IPS-18c (cell line): Measurements from ENCODE around the gene TAGLN.
"Not testable (repeated sequence)": the region's sequence is repeated elsewhere in the genome, so short reads cannot be mapped to it uniquely, and the experiment has no call there.

Source experiments
- H3K4me3 ChIP-seq: 2 replicates; pipeline ENCODE4 v1.7.0; 2013; ENCODE audit warnings: low read depth, mild to moderate bottlenecking, low read length, moderate library complexity; ENCODE audit not compliant: insufficient read depth
- H3K9me3 ChIP-seq: one replicate; pipeline ENCODE4 v1.6.1; 2013; ENCODE audit warnings: mild to moderate bottlenecking, low read length, moderate library complexity; ENCODE audit not compliant: control insufficient read depth, insufficient read depth

Gene TAGLN

DNA sequence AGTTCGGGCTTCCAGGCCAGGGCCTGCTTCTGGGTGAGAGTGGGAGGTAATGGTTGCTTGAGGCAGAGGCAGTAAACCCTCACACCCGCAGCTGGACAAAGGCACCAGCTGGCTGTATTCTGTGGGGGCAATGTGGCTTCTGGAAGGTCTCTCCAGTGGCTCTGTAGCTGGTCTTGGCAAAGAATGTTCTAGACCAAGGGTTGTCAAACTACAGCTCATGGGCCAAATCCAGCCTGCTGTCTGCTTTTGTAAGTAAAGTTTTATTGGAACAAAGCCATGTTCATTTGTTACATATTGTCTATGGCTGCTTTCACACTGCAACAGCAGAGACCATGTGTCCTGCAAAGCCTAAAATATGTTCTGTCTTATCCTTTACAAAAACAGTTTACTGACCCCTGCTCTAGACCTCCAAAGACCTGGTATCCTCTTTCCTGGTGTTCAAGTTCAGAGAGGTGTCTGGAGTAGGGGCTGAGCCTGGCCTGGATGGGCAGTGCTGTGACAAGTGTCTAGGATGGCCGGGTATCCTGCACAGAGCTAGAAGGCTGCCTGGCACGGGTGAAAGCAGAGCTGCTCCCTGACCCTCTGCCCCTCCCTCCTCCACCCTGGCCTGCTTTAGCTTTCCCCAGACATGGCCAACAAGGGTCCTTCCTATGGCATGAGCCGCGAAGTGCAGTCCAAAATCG, 3.4 kb downstream of the TAGLN start:
- Histone ChIP-seq H3K4me3 (no peak overlapping the region), H3K9me3 (no peaks in the 10 kb centered on the region)

DNA sequence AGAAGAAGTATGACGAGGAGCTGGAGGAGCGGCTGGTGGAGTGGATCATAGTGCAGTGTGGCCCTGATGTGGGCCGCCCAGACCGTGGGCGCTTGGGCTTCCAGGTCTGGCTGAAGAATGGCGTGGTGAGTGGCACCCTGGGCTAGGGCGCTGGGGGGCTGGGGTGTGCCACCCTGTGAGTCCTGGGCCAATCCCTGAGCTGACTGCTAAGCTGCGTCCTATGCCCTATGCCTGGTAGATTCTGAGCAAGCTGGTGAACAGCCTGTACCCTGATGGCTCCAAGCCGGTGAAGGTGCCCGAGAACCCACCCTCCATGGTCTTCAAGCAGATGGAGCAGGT, 3.9 kb downstream of the TAGLN start:
- no peaks in the 10 kb centered on the region for H3K9me3 ChIP-seq
- no peak overlapping the region for H3K4me3 ChIP-seq

DNA sequence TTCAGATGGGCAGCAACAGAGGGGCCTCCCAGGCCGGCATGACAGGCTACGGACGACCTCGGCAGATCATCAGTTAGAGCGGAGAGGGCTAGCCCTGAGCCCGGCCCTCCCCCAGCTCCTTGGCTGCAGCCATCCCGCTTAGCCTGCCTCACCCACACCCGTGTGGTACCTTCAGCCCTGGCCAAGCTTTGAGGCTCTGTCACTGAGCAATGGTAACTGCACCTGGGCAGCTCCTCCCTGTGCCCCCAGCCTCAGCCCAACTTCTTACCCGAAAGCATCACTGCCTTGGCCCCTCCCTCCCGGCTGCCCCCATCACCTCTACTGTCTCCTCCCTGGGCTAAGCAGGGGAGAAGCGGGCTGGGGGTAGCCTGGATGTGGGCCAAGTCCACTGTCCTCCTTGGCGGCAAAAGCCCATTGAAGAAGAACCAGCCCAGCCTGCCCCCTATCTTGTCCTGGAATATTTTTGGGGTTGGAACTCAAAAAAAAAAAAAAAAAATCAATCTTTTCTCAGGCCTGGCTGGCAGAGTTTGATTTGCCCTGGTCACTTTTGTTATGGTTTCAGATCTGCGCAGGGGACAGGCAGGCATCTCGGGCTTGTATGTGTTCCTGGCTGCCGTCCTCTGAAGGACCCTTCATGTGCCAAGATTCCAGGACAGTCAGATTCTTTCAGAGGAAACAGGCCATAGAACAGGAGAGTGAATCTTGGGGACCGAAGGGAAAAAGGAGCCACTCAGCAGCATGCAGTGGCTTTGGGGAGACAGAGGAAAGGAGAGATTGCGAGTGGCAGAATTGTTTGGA, 5.3 kb downstream of the TAGLN start:
- H3K9me3 ChIP-seq: no peaks in the 10 kb centered on the region
- no peak overlapping the region for H3K4me3 ChIP-seq

DNA sequence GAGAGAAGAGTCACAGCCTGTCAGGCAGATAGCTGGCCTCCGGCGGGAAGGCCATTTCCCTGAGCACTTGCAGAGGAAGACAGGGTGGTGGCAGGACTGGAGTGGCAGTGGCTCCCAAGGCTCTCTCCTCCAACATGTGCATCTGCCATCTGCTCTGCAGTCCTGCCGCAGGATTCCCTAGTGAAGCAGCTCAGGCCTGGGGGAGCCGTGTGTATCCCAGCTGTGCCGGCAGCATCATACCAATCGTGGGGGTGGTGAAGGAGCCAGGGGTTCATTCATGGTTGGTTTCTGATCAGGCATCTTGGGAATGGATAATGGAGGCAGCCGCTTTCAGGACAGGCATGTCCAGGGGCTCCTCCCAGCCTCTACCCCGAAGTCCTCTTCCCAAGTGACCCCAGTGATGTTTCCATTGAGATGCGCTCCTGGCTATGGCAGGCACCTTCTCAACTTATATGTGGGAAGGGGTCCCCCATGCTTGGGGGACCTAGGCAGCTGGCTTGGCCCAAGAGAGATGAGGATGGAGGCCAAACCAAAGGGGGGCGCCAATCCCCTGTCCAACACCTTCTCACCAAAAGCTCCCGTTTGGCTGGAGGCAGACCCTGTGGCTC, 6.1 kb downstream of the TAGLN start:
- Histone ChIP-seq H3K9me3 (no peaks in the 10 kb centered on the region), H3K4me3 (no peak overlapping the region)

DNA sequence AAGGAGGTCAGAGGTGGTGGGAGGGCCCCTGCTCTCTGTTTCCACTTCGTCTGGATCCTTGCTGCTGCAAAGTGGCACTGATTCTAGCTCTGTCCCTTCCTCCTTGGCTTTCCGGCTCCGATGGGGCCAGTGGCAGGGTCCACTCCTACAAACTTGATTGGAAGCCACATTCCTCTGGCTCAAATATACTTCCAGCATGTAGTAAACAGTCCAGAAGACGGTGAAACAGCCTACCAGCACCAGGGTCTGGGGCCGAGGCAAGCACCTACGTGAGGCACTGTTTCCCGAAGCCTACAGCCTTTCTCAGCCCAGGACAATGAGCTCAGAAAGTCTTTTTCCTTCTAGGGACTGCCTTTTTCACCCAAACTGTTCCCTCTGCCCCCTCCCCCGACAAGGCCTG, 6.9 kb downstream of the TAGLN start:
- not testable (repeated sequence) for H3K4me3 ChIP-seq, H3K9me3 ChIP-seq

DNA sequence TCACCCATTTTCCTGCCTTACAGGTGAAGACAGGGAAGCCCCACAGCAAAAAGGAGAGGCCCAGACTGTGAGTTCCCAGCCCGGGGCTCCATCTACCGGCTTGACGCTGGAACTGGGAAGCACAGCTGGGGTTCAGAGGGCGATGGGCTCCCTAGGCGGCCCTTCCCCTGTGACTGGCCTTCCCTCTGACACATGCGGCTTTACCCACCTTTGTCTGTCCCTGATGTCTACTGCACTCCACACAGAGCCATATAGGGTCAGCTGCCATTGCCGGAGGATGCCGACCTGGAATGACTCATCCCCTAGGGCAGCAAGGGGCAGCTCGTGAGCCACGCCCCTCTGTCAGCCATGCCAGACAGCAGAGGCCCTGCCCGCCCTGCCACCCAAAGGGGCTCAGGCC, 7.7 kb downstream of the TAGLN start:
- H3K4me3 ChIP-seq, H3K9me3 ChIP-seq: not testable (repeated sequence)

DNA sequence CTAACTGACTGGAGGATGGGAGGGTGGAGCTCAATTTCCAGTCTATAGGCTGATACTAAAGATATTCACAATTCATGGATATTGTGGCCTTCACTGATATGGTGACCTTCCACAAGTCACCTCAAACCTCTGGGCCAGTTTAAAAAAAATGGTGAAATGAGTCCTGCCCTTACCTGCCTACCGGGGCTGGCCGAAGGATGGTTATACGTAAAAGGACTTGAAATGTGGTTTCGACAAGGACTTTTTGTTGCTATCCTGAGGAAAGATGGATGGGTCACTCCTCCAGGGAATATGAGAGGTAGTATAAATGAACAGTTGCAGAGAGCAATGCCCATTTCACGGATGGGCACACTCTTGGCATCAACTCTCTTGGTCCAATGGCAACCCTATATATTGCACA, 8.3 kb downstream of the TAGLN start:
- H3K9me3 ChIP-seq, H3K4me3 ChIP-seq: not testable (repeated sequence)

DNA sequence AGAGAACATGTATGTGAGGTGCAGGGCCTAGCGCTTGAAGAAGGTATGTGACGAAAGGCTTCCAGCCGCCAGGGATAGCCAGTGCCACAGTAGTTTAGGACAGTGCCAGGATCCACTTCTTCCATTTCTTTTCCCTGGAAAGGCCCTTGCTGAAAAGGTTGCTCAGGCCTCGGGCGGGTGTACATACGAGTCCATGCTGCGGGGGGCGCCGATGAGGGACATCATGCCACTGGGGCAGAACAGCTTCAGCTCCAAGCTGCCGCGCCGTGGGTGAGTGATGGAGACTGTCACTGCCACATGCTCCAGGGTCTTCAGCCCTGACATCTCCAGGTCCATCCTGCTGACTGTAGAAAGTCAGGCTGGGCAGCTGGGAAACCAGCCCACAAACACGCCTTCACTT, 9.5 kb downstream of the TAGLN start:
- H3K9me3 ChIP-seq: not testable (repeated sequence)

DNA sequence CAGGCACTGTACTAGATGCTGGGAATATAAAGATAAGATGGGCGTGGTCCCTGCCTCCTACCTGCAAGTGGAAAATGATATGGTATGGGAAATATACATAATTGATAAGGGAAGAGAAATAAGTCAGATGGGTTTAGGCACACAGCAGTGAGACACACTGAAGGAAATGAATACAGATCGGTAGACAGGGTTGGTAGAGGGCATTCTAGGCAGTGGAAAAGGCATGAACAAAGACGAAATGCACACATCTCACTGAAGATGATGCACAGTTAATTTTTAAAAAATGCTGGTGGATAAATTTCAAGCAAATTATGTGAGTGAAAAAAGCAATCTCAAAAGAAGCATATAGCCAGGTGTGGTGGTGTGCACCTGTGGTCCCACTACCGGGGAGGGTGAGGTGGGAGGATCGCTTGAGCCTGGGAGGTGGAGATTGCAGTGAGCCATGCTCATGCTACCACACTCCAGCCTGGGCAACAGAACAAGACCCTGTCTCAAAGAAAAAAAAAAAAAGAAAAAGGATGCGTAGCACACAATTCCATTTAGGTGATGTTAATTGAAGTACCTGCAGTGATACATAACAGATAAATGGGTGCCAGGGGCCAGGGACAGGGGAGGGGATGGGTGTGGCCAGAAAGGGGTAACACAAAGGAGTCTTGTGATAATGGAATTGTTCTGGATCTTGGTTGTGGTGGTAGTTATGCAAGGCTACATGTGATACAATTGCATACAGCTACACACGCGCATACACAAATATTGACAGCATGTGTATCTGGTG, 10.4 kb downstream of the TAGLN start:
- not testable (repeated sequence) for H3K4me3 ChIP-seq, H3K9me3 ChIP-seq

More for the DNA sequence above, 9.5 kb downstream of the TAGLN start:
- H3K4me3 ChIP-seq: not testable (repeated sequence)

DNA sequence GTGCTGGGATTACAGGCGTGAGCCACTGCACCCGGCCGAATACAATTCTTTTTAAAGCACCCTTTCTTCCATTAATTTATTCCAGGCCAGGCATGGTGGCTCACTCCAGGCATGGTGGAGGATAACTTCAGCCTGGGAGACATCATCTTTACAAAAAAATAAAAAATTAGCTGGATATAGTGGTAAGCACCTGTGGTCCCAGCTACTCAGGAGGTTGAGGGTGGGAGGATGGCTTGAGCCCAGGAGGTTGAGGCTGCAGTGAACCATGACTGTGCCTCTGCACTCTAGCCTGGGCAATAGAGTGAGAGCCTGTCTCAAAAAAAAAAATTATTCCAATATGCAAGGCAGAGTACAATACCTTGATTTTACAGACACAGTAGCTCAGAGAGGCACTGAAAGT, 11.4 kb downstream of the TAGLN start:
- H3K4me3 ChIP-seq: no peak overlapping the region
- H3K9me3 ChIP-seq: no peaks in the 10 kb centered on the region

DNA sequence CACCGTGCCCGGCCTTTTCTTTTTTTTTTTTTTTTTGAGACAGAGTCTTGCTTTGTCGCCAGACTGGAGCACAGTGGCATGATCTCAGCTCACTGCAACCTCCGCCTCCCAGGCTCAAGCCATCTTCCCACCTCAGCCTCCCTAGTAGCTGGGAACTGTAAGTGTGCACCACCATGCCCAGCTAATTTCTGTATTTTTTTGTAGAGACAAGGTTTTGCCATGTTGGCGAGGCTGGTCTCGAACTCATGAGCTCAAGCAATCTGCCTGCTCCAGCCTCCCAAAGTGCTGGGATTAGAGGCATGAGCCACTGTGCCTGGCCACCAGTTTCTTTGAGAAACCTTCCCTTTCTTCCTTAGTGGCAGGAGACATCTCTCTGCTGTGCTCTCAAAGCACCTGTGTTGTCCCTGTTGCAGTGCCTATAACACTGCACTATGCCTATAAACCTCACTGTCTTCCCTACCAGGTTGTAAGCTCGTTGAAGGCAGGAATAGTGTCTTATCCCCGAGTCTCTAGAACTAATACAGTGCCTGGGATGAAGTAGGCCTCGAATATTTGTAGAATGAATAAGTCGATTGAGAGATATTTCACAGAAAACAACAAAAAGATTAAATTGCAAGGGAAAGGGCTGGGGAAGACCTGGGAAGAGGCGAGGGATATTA, 13.7 kb downstream of the TAGLN start:
- no peaks in the 10 kb centered on the region for H3K9me3 ChIP-seq
- no peak overlapping the region for H3K4me3 ChIP-seq

DNA sequence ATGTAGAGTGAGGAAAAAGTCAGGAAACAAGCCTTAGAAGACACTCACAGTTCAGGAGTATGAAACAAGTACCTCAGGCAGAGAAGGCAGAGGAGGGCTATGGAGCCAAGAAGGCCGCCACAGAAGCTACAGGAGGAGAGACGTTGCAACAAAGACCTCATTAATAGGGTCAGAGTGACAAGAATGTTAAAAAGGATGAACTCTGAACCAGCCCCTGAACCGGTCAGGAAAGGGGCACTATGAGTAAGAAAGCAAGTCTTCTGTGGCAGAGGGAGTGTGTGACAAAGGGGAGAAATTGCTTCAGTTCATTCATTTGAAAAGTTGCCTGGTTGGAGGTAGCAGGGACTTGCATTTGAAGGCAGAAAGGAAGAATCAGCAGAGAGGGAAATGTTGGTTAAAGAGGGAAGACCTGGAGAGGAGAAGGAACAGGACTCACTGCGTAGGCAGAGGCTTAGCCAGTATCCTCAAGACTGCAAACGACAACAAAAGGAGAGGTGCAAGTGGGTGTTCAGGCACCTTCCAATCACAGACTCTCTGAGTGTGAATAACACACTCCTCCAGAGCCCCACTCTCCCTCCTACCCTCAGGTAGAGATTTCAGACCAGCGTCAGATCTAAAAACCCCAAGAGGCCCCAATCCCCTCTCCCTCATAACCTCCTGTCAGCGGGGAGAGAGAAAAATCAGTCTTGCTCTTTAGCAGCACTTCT, 15.4 kb downstream of the TAGLN start:
- H3K4me3 ChIP-seq: no peak overlapping the region
- peaks cover 2% of the 10 kb centered on the region for H3K9me3 ChIP-seq

DNA sequence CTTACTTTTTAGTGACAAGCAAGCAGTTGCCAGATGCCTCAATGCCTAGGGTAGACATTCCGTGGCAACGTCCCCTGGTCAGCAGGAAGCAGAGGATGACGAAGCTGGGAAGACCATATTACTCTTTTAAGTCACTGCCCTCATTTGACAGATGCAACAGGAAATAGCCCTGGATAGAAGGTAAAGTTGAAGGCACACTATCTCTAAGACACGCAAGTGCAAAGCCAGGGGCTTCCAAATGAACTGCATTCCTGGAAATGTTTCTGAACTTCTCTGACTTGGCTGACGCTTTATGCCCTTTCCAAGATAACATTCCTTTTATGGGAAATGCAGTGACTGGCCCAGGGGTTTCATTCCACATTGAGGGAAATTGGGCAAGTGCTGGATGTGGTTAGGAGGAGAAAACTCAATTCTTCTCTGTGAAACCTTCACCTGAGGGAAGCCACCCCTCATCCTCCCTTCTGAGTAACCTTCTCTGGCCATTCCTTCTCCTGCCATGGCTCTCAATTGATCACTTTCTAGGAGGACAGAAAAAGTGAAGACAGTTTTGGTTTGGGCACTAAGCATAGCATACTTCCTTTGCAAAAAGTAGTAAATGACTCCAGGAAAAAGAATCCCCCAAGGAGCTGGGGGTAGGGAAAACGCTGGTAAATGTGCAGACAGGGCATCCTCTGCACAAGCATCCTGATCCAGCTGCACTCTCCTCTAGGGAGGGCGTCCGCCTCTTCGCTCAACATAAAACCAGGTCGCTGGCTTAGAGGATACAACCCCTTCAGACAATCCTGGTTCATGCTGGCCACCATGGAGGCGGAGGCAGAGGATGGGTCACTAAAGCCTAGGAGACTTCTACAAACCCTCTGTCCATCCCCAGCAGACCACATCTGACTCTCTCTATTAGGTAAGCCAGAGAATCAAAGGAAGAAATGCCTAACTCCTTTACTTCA, 18.2 kb downstream of the TAGLN start:
- Histone ChIP-seq H3K9me3 (peaks cover 2% of the 10 kb centered on the region), H3K4me3 (no peak overlapping the region)

DNA sequence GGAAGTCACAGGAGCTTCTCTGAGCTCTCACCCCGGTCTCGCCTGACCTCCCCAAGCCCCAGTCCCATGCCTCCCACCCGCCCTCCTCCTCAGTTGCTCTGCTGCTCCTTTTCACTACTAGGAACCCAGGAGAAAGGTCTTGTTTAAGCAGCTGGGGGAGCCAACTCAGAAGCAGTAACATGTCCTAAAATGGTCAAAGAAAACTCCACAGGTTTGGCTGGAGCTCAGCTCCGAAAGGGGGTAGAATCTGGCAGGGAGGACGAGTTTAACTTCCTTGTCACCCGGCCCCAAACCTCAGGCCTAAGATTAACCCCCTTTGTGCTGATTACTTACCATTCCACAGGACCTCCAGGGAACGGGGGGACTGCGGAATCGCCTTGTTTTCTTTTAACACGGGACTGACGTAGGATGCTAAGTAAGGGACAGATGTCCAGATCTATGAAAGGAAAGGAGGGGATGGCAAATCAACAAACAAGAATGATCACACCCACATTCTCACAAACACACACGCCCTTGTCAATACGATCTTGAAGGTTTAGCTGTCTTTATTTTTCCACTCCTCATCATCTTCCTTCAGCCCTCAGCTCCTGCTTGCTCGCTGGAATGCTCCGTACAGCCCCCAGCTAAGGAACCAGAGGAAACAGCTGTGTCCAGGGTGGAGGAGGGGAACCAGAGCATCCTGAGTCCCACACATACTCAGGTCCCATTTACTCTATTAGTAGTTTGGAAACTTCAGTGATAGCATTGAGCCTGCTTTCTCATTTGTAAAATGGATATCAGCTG, 19.2 kb downstream of the TAGLN start:
- peaks cover 2% of the 10 kb centered on the region for H3K9me3 ChIP-seq
- H3K4me3 ChIP-seq: no peak overlapping the region

DNA sequence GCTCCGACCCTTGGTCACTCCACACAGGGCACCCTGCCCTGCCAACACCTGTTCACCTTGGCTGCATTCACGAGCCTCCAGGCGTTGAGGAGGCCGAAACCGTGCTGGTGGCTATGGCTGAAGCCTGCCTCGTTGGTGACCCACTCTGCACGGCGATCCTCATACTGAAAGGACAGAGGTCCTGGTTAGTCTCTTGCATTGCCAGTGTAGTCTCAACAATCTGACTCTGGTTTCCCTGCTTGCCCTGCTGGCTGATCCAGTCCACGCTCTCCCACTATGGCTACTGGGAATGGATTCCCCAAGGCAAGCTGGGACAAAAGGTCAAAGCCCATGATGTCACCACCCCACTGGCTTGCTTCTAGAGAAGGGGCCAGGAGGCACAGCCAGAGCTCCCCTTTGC, 19.8 kb downstream of the TAGLN start:
- H3K9me3 ChIP-seq: peaks cover 2% of the 10 kb centered on the region
- H3K4me3 ChIP-seq: no peak overlapping the region
